ENCODE measurements around the gene SCNN1G.

Gene SCNN1G

GRCh38 chr16:23155445-23156049, 27.0 kb upstream of the SCNN1G start:
- no peak for DNase-seq (ENCODE audit: low spot score)

GRCh38 chr16:23156110-23156509, 26.4 kb upstream of the SCNN1G start:
- DNase-seq (ENCODE audit: low spot score): no peak

- DNase-seq (ENCODE audit: low spot score): no peak
These were observed 25.5 kb upstream of the SCNN1G start for GRCh38 chr16:23156946-23157460.

- DNase-seq (ENCODE audit: low spot score): no peak
These were observed 24.4 kb upstream of the SCNN1G start for GRCh38 chr16:23158114-23158513.

GRCh38 chr16:23160082-23160481, 22.5 kb upstream of the SCNN1G start:
- DNase-seq (ENCODE audit: low spot score): no peak

- no peak for DNase-seq (ENCODE audit: low spot score)
These were observed 22.0 kb upstream of the SCNN1G start for GRCh38 chr16:23160574-23160973.

DNA sequence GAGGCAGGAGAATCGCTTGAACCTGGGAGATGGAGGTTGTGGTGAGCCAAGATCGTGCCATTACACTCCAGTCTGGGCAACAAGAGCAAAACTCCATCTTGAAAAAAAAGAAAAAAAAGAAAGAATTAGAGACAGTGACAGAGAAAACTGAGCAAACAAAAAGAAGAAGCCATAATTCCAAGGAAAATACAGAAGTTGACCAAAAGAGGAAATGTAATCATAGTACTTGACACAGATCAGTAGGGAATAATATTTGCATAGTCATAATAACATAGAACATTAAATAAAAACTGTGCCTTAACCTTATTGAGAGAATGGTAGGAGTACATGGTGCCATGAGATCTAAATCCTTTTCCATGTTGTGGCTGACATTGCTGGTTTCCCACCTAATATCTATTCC, 18.6 kb upstream of the SCNN1G start:
- no peak for DNase-seq (ENCODE audit: low spot score)

- DNase-seq (ENCODE audit: low spot score): no peak
These were observed 17.8 kb upstream of the SCNN1G start for GRCh38 chr16:23164736-23165135.

DNA sequence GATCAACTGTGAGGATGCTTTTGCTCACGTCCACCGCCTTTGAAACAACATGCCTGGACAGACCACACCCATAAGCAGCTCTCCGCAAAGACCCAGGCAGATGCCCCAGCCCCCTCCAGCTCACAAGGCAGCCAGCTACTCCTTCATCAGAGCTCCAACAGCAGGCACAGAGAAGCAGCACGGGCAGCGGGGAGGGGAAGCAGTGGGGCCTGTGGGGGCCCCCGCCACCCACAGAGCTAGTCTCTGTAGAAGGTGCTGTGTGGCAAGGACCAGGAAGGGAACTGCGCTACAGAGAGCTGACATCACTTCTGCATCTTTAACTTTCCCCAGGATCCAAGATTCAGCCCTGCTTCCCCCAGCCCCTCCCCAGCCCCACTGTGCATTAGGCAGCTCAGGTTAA, 10.0 kb upstream of the SCNN1G start:
- no peak for DNase-seq (ENCODE audit: low spot score)

GRCh38 chr16:23172994-23173393, 9.6 kb upstream of the SCNN1G start:
- no peak for DNase-seq (ENCODE audit: low spot score)

GRCh38 chr16:23174622-23175021, 7.9 kb upstream of the SCNN1G start:
- DNase-seq (ENCODE audit: low spot score): no peak

DNA sequence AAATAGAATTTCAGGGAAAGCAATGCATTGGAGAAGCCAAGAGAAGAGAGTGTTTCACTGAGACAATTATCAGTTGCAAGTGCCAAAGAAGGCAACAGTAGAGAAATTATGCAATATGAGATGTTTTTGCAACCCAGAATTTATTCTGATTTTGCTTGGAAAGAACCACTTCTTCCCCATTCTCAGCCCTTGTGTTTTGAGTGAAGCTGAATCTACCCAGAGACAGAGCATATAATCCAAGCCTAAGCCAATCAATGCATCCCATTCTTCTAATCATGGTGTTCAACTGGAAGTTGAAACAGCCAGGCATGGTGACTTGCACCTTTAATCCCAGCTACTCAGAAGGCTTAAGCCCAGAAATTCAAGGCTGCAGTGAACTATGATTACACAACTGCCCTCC, 6.9 kb upstream of the SCNN1G start:
- DNase-seq (ENCODE audit: low spot score): no peak

GRCh38 chr16:23181506-23181905, 1.0 kb upstream of the SCNN1G start:
- DNase-seq (ENCODE audit: low spot score): no peak

DNA sequence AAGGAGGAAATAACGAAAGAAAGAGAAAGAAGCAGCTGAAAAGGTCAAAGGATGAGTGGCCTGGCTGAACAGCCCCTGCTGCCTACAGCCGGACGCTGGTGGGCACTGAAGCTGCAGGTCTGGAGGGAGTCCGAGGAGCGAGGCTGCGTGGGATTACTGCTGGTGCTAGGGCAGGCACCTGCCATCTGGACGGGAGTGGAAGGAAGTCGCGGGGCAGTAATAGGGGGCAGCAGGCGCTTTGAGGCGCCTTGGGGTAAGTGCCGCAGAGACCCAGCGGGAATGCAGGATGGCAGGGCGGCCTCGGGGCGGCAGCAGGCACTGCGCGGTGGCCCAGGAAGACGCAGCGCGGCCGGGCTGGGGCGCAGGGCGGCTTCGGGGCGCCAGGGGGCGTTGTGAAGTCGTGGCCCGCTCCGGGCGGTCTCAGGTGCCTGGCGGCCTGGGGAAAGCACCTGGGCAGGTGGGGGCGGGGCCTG, 303 bp upstream of the SCNN1G start:
- peak; percentile 67 for DNase-seq (ENCODE audit: low spot score)

DNA sequence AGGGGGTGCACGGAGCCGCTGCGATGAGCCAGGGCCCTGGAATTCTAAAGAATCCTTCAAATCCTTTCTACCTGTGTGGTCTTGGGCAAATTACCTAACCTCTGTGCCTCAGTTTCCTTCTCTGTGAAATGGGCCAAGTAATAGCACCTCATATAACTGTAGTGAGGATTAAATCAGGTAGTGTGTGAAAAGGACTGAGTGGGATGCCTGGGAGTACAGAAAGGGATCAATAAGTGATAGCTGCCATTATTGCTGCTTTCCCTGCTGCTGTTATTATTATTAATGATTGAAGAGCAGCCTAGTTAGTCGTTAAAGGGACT, 958 bp downstream of the SCNN1G start:
- DNase-seq (ENCODE audit: low spot score): no peak

DNA sequence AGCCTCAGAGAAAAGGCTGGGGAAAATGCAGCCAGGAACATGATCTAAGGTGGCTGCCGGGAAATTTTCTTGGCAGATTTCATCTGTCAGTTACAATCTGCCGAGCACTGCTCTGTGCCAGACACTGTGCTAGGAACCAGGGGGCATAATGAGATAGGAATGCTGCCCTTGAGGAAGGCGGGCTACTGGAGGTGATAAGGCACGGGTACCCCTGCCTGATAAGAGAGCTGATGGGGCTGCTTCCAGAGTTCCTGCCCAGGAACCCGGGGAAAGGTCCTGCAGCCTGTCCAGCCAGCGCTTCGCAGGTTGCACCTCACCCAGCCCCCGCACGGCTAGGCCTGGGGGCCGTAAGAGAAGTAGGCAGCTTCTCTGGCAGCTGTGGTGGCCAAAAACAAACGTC, 3.1 kb downstream of the SCNN1G start:
- no peak for DNase-seq (ENCODE audit: low spot score)

GRCh38 chr16:23186171-23186570, 3.6 kb downstream of the SCNN1G start:
- no peak for DNase-seq (ENCODE audit: low spot score)

DNA sequence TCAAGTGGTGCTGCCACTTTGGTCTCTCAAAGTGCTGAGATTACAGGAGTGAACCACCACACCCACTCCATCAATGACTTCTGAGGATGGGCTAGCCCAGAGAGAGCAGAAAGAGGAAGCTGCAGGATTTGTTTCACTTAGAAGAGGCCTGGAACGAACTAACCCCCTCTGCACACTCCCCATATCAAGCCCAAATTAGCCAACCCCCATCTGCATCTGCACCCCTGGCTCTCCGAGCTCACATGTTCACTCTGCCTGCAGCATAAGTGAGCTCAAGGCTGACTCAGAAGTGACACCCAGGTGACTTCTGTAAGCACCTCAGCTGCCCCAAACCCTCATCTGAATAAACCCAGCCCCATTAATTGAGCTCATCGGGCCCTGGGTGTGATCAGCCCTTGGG, 4.8 kb downstream of the SCNN1G start:
- DNase-seq (ENCODE audit: low spot score): no peak

GRCh38 chr16:23188911-23189310, 6.4 kb downstream of the SCNN1G start:
- DNase-seq (ENCODE audit: low spot score): no peak

- no peak for DNase-seq (ENCODE audit: low spot score)
These were observed 12.1 kb downstream of the SCNN1G start for GRCh38 chr16:23194497-23195221.

- DNase-seq (ENCODE audit: low spot score): no peak
These were observed 12.9 kb downstream of the SCNN1G start for GRCh38 chr16:23195366-23195978.

GRCh38 chr16:23196539-23196938, 14.0 kb downstream of the SCNN1G start:
- DNase-seq (ENCODE audit: low spot score): no peak

DNA sequence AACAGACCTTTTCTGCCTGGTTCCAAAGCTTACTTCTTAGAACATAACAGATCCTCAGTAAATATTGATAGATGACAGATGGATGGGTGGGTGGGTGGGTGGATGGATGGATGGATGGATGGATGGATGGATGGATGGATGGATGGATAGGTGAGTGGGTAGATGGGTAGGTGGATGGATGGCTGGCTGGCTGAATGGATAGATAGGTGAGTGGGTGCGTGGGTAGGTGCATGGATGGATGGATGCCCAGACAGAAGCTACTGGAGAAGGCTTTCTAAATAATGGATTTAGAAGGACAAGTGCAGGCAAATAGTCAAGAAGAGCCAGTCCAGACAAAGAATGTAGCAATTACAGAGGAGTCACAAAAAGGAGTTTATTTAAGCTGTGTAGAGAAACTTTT, 19.6 kb downstream of the SCNN1G start:
- DNase-seq (ENCODE audit: low spot score): no peak

Data from CD4-positive, alpha-beta T cell treated with Interleukin-2 at 100 ng/mL for 4 hours (primary cell).